GM19328 (cell line): Measurements from ENCODE around the gene GMPPA.

Experiments used
- ATAC-seq: cut with Tn5 transposase; IDR thresholded peaks from one replicate; pipeline ENCODE4 v1.9.1; 2021; ENCODE audit warnings: mild to moderate bottlenecking, moderate library complexity; ENCODE audit not compliant: unreplicated experiment

The GMPPA gene

DNA sequence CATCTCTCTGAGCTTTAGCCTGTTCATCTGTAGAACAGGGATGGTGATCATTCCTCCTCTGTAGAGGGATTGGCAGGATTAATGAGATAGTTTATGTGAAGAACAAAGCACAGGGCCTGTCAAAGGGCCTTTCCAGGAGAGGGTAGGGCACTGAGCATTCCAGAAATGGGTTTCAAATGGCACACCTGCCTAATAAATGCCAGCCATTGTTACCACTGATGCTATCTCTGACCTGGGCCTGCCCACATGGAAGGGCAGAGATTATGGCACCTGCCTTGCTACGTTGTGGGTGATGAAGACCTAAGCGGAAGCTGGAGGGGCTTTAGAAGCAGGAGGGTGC, 31.0 kb upstream of the GMPPA start:
- ATAC-seq, result no peak

DNA sequence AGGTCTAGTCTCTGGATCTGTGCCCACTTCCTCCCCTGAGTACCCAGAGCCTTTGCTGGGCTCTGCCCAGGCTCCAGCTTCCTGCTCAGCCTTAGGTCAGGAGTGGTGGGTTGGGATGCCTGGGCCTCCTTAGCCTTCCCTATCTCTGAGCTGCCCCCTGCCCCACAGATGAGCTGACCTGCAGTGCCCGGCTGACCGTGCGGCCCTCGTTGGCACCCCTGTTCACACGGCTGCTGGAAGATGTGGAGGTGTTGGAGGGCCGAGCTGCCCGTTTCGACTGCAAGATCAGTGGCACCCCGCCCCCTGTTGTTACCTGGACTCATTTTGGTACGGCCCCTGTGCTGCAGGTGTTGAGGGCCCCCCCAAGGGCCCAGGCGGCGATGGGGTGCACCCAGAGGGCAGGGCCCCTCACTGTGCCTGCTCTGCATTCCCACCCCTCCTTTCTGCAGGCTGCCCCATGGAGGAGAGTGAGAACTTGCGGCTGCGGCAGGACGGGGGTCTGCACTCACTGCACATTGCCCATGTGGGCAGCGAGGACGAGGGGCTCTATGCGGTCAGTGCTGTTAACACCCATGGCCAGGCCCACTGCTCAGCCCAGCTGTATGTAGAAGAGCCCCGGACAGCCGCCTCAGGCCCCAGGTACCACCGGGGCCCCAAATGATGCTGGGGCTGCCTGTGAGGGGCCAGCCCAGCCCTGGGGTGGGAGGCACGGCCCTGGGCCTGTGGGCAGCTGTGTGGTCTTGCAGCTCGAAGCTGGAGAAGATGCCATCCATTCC, 30.1 kb upstream of the GMPPA start:
- ATAC-seq, result no peak

DNA sequence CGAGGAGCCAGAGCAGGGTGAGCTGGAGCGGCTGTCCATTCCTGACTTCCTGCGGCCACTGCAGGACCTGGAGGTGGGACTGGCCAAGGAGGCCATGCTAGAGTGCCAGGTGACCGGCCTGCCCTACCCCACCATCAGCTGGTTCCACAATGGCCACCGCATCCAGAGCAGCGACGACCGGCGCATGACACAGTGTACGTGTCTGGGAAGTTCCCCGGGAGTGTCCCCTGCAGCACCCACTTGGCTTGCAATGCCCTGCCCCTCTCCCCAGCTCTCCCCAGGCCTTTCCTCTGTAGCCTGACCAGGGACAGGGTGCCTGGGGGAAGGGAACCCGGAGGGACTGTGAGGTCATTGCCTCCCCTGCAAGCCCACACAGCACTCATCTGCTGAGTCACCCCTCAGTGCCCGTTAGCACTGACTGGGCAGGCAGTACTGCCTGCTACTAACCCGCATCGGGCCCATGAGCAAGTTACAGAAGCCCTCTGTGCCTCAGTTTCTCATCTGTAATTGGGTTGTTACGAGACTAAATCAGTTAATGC, 29.4 kb upstream of the GMPPA start:
- no peak for ATAC-seq

DNA sequence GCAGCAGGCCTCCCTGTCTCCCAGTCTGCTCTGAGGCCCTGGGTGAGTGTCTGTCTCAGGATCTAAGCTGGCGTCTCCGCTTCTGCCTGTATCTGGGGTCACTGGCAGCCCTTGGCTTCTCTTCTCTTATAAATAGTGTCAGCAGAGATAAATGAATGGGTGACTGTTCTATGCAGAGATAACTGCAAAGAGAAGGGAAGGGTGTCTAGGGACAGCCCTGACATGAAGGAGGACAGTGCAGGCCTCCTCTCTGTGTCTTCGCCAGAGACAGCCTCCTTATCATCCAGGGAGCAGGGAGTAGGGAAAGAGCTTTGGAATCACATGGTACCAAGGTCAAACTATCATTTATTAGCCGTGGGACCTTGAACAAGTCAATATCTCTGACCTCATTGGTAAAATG, 28.3 kb upstream of the GMPPA start:
- no peak for ATAC-seq

DNA sequence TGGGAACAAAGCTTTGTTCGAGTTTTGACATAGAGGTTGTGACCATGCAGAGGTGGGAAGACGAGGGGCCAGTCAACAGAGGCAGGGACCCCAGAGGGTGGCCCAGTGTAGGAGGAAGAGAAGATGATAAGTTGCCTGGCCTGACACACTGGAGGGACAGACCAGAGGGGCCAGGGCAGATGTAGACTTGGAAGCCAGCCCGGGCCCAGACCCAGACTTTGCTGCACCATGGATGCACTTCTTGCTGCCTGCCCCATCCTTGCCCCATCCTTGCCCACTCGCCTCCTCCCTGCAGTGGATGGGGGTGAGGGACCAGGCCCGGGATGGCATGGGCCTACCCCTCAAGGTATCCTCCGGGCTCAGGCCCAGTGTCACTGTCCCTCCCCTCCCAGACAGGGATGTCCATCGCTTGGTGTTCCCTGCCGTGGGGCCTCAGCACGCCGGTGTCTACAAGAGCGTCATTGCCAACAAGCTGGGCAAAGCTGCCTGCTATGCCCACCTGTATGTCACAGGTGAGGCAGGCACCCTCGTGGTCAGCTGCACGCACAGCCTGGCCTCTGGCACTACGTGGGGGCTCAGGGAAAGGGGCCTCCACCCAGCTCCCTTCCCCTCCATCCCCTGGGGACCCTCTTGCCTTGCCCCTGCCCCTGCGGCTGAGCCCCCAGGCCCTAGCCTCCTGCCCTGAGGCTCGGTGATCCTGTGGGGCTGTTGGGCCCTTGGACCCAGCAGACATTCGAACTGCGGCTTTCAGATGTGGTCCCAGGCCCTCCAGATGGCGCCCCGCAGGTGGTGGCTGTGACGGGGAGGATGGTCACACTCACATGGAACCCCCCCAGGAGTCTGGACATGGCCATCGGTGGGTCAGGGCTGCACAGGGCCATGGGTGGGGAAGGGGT, 27.0 kb upstream of the GMPPA start:
- no peak for ATAC-seq

DNA sequence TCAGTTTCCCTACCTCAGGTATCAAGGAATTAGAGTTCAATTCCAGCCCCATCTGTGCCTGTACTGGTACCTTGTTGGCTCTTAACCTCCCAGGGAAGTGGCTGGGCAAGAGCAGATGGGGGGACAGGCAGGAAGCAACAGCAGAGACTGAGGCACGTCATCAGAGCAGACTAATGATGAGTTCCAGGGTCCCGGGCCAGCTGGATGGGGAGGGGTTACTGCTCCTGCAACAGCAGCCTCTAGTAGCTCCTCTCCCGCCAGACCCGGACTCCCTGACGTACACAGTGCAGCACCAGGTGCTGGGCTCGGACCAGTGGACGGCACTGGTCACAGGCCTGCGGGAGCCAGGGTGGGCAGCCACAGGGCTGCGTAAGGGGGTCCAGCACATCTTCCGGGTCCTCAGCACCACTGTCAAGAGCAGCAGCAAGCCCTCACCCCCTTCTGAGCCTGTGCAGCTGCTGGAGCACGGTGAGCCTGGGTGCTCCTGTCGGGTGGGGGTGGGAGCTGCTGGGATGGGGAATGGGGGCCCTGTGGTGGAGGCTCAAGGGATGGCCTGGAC, 26.0 kb upstream of the GMPPA start:
- no peak for ATAC-seq

DNA sequence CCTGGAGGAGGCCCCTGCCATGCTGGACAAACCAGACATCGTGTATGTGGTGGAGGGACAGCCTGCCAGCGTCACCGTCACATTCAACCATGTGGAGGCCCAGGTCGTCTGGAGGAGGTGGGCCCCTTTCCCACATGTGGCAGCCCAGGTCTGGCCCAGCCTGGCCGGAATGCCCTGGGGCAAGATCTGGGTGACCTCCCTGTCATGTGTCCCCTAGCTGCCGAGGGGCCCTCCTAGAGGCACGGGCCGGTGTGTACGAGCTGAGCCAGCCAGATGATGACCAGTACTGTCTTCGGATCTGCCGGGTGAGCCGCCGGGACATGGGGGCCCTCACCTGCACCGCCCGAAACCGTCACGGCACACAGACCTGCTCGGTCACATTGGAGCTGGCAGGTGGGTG, 25.2 kb upstream of the GMPPA start:
- no peak for ATAC-seq

DNA sequence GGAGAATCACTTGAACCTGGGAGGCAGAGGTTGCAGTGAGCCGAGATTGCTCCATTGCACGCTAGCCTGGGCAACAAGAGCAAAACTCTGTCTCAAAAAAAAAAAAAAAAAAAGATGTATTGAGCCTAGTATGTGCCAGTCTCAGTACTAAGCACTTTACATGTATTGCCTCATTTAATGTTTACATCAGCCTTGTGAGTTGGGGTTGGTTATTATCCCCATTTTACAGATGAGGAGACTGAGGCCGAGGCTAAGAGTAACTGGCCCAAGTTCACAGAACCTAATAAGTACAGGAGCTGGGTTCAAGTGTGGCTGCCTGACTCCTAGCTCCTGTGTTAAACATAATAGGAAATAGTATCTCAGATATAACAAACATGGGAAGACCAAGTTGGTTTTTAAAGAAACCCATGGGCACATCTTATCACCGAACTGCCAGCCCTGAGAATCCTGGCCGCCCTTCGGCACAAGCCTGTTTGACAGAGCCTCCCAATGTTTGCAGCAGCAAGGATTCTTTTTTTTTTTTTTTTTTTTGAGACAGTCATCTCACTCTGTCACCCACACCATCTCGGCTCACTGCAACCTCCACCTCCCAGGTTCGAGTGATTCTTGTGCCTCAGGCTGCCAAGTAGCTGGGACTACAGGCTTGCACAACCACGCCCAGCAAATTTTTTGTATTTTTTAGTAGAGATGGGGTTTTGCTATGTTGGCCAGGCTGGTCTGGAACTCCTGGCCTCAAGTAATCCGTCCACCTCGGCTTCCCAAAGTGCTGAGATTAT, 24.2 kb upstream of the GMPPA start:
- ATAC-seq, result no peak

DNA sequence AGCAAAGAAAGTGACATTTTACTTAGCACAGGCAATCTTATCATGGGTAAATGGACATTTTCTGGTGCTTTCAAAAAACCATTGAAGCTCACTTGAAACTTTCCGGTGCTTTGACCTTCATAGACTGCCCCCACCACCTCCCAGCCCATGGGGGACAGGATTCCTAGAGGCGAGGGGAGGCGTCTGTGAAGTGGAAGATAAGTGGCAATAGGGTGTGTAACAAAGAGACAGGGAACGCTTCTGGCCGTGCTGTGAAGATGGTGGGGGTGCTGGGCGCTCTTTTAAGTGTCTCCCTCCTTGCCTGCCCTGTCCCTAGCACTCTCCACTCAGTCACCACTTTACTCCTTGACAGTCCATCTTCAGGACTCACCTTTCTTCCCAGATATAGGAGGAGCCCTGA, 23.4 kb upstream of the GMPPA start:
- no peak for ATAC-seq

DNA sequence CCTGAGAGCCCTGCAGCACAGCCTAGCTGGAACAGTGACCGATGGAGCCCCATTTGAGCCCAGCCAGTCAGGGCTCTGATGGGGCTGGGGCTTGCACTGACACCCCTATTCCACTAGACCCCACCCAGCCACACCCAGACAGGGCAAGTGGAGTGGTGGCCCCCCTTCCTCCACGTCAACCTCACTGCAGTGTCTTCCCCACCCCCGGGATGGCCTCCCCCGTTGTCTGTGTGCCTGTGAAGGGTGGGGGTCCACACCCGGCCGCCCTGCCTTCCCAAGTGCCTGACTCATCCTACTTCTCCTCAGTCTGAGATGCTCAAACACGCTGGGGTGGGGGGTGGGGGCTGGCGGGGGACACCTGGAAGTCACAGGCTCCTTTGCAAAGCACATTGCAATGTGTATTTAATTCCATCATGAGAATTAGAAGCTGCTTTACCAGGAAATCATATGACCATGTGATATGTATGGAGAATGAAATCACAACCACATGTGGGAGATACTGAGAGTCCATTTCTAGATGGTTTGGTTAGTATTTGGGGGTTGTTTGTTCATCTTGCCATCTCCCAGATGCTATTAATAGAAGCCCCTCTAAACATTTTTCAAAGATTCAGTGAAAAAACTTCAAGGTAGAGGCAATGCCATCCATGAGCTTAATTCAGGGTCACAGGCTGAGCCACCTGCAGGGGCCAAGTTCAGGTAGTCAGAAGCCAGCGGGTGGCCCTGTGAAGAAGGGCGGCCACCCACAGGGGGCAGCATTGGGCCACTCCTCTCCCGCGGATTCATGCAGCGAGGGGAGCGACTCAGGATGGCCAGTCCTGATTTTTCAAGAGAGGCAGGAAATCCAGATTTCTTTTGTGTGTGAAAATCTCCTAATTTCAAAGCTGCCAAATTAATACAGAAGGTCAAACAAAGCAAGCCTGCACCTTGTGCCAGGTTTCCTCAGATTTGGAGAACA, 22.7 kb upstream of the GMPPA start:
- no peak for ATAC-seq

DNA sequence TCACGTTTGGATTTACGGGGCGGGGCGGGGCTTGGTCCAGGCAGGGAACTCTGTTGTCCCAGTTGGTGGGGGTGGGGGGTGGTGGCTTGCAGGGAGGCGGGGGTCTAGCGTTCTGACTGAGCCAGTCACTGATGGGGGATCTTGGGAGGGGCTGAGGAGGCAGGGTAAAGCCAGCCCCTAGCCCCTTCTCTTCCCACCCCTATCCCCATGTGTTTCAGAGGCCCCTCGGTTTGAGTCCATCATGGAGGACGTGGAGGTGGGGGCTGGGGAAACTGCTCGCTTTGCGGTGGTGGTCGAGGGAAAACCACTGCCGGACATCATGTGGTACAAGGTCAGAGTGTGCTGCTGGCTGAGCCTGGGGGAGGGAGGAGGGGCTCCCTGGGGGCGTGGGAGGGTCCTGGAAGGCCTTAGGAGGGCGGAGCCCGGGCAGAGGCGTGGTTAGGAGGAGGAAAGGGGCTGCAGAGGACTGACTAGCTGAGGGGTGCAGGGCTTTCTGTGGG, 22.0 kb upstream of the GMPPA start:
- ATAC-seq, result no peak

DNA sequence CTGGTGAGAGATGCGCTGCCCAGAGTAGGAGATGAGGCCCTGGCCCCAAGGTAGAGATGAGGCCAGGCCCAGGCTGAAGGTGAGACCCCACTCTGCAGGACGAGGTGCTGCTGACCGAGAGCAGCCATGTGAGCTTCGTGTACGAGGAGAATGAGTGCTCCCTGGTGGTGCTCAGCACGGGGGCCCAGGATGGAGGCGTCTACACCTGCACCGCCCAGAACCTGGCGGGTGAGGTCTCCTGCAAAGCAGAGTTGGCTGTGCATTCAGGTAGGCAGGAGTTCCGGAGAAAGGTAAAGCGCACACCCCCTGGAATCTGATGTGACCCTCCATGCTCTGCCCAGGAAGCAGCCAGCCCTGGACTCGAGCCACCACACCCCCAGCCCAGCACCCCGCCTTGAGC, 21.5 kb upstream of the GMPPA start:
- ATAC-seq, result no peak

DNA sequence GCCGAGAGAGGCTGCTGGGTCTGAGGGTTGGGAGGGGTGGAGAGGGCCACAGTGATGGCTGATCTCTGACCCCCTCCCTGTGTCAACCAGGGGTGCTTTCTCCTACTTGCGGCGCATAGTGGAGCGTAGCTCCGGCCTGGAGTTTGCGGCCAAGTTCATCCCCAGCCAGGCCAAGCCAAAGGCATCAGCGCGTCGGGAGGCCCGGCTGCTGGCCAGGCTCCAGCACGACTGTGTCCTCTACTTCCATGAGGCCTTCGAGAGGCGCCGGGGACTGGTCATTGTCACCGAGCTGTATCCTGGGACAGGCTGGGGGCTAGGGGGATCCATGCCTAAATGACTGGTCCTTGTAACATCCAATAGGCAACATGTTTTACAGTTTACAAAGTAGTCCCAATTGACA, 20.9 kb upstream of the GMPPA start:
- ATAC-seq, result no peak

DNA sequence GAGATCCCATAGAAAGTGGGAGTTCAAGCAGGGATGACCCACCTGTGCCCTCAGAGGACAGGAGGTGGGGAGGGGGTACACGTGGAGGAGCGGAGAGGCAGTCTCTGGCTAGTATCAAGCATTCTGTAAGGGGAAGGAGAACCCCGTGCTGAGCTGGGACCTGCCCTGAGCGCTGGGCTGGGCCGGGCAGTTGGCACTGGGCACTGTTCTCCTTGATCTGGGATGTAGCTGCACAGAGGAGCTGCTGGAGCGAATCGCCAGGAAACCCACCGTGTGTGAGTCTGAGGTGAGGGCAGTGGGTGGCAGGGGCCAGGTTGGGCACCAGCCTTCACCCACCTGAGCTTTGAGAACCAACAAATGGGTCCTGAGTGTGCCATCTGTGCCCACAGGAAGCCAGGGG, 19.8 kb upstream of the GMPPA start:
- ATAC-seq, result no peak

DNA sequence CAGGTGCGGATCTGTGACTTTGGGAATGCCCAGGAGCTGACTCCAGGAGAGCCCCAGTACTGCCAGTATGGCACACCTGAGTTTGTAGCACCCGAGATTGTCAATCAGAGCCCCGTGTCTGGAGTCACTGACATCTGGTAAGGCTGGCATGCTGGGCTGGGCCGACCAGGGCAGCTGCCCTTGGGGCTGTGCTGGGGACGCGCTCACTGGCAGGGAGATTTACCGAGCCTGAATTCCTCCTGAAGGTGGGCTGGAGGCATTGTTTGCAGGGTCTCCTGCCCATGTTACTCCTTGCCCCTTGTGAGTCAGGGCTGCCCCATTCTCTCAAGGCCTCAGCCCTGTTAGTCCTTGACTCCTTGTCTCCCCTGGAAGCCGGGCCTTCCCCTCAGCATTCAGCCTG, 18.7 kb upstream of the GMPPA start:
- ATAC-seq, result no peak

DNA sequence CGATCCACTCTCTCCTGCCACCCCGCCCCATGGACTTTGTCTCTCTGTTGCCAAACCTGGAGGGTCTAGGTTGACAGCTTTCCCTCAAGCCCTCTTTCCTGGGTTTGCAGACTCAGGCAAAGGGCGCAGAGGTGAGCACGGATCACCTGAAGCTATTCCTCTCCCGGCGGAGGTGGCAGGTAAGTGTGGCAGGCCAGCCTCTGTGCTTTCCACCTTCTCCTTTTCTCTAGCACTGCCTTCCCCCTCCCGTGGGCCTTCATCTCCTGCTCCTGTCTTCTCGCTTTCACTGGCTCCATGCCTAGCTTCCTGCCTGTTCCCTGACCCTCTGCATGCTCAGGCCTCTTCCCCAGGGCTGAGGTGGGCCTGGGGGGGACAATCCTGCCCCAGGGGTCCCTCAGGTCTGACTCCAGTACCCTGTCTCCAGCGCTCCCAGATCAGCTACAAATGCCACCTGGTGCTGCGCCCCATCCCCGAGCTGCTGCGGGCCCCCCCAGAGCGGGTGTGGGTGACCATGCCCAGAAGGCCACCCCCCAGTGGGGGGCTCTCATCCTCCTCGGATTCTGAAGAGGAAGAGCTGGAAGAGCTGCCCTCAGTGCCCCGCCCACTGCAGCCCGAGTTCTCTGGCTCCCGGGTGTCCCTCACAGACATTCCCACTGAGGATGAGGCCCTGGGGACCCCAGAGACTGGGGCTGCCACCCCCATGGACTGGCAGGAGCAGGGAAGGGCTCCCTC, 15.9 kb upstream of the GMPPA start:
- ATAC-seq, result no peak

DNA sequence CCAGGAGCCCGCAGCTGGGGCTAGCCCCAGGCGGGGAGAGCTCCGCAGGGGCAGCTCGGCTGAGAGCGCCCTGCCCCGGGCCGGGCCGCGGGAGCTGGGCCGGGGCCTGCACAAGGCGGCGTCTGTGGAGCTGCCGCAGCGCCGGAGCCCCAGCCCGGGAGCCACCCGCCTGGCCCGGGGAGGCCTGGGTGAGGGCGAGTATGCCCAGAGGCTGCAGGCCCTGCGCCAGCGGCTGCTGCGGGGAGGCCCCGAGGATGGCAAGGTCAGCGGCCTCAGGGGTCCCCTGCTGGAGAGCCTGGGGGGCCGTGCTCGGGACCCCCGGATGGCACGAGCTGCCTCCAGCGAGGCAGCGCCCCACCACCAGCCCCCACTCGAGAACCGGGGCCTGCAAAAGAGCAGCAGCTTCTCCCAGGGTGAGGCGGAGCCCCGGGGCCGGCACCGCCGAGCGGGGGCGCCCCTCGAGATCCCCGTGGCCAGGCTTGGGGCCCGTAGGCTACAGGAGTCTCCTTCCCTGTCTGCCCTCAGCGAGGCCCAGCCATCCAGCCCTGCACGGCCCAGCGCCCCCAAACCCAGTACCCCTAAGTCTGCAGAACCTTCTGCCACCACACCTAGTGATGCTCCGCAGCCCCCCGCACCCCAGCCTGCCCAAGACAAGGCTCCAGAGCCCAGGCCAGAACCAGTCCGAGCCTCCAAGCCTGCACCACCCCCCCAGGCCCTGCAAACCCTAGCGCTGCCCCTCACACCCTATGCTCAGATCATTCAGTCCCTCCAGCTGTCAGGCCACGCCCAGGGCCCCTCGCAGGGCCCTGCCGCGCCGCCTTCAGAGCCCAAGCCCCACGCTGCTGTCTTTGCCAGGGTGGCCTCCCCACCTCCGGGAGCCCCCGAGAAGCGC, 15.0 kb upstream of the GMPPA start:
- no peak for ATAC-seq
